HS-5 (cell line): ENCODE measurements around the gene MAPRE3.
A peak's percentile ranks its signal among the peaks of the same experiment; 100 is the strongest.

Source experiments
- DNase-seq: peaks from one replicate; pipeline ENCODE4 v3.0.0-alpha.2; 2012; ENCODE audit warnings: low read depth

The MAPRE3 gene

DNA sequence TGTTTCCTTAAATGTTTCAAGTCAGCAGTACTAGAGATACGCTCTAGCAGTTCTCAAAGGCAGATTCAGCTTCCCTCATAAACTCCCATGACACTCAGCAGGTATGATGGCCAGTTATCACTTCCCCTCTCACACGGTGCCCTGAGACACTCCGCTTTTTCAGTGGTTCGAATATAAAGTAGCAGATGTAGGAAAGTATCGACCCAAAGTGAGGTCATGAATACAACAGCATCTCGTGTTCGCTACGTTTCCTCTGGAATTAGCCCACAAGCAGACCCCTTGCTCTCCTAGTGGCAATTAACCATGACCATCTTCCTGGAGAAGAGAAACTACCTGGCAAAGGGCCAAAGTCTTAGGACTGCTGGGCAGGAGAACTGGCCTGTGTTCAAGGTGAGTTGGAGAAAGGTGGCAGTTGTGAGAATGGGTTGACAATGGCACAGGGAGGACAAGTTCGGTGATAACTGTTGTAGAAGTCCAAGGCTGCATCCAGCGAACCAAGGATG is 71.8 kb downstream of the MAPRE3 start:
- no peak for DNase-seq

- DNase-seq = no peak
Measured at GRCh38 chr2:27042985-27043634, 72.7 kb downstream of the MAPRE3 start.

GRCh38 chr2:27049422-27050280 is 79.2 kb downstream of the MAPRE3 start:
- DNase-seq = no peak

- peak; percentile 98 for DNase-seq
Measured at GRCh38 chr2:27050281-27050995, 80.0 kb downstream of the MAPRE3 start.

- peak; percentile 97 for DNase-seq
Measured at GRCh38 chr2:27050996-27051901, 80.8 kb downstream of the MAPRE3 start, which contains the start of gene AGBL5. TSS of gene AGBL5 (plus strand) at chr2:27051668. CDS start at chr2:27052959, 1,291 bp downstream.

- no peak for DNase-seq
Measured at GRCh38 chr2:27051902-27052645, 81.6 kb downstream of the MAPRE3 start.

DNA sequence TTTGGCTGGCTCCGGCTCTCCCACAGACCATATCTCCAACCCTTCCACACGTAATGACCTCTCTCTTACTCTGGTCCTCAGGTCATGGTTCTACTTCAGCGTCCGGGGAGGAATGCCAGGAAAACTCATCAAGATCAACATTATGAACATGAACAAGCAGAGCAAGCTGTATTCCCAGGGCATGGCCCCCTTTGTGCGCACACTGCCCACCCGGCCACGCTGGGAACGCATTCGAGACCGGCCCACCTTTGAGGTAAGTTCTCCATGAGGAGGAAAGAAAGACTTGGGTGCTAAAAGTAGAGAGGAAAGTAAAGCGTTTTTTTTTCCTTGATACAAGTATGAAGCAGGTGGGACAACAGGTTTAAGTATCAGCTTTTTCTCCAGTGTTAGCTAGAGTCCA is 82.9 kb downstream of the MAPRE3 start:
- DNase-seq = no peak

GRCh38 chr2:27053776-27054175 is 83.3 kb downstream of the MAPRE3 start:
- DNase-seq = no peak

GRCh38 chr2:27054721-27055120 is 84.3 kb downstream of the MAPRE3 start:
- no peak for DNase-seq

DNA sequence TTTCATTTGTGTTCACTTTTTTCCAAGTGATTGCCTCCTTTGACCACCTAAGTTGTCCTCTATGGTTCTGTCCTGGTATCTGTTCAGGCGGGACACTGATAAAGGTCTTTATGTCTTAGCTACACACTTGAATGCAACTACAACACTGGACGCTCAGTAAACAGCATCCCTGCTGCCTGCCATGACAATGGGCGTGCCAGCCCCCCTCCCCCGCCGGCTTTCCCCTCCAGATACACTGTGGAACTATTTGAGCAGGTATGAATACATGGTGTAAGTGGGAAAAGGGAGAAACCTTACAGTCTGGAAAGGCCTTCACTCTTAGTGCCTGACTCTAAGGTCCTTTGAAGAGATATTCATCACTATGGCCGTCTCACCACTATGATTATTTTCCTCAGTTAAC is 86.7 kb downstream of the MAPRE3 start:
- DNase-seq = no peak

- DNase-seq = no peak
Measured at GRCh38 chr2:27058210-27058609, 87.8 kb downstream of the MAPRE3 start.

DNA sequence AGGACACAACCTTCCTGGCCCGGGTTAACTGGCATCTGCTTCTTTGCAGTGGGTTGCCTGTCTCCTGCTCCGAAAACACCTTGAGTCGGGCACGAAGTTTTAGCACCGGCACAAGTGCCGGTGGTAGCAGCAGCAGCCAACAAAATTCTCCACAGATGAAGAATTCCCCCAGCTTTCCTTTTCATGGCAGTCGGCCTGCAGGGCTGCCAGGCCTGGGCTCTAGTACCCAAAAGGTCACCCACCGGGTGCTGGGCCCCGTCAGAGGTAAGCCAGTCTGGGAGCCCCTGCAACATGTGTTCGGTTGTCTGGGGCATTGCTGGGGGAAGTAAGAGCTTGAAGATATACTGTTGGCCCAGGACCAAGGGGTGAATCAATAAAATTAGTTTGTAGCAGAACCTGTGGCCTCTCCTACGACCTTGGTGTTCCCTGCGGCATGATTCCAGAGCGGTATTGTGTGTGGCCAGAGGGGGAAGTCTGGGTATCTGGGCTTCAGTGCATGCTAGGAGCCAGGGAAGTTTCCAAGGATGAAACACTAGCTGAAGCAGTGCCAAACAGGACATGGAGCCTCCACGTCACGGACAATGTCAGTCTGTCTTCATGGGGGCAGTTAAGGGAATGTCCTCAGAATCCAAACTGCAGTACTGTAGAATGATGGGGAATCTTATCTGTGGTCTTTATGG is 88.8 kb downstream of the MAPRE3 start:
- DNase-seq = no peak

DNA sequence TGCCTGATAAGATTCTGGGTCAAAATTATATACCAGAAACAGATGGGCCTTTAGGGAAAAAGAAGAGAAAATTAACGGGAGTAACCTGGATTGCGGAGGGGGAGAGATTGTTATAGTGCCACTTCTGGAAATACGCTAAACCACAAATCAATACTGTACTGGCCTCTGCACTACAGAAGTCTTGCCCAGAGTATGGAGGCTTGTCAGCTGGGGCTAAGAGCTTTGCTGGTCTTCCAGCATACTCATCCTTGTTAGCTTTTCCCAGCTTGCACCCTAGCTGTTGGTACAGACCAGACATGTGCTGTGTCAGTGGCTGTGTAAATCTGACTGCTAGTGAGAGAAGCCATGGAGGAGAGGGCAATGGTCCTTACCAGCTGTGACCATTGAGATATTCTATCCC is 89.9 kb downstream of the MAPRE3 start:
- DNase-seq = no peak

DNA sequence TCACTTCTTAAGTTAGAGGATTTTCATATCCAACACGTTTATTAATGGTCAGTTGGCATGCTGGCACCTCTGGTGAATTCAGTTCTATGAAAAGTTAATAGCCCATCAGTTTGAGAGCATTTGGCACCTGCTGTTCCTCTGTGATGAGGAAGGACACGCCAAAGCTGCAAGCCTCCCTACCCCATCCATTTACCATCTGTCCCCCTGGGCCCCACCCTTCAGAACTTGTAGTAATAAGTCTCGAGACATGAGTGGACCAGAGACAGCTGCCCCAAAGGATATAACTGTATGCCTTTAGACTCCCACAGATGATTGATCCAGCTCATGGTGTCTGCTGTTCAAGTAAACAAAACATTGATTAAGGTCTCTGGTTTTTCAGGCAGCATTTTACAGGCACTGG is 94.7 kb downstream of the MAPRE3 start:
- no peak for DNase-seq

DNA sequence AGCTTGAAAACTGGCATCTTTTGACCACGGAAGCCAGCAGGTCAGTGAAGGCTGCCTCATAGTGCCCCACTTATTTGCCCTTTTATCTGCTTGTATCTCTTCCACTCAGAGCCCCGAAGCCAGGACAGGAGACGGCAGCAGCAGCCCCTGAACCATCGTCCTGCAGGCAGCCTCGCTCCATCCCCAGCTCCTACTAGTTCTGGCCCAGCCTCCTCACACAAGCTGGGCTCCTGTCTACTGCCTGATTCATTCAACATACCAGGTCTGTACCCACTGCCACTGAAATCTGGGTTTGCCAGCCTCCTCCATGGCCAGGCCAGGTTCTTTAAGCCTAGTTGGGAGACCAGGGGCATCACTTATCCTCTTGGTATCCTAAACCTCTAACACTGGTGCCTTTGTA is 96.9 kb downstream of the MAPRE3 start:
- no peak for DNase-seq

DNA sequence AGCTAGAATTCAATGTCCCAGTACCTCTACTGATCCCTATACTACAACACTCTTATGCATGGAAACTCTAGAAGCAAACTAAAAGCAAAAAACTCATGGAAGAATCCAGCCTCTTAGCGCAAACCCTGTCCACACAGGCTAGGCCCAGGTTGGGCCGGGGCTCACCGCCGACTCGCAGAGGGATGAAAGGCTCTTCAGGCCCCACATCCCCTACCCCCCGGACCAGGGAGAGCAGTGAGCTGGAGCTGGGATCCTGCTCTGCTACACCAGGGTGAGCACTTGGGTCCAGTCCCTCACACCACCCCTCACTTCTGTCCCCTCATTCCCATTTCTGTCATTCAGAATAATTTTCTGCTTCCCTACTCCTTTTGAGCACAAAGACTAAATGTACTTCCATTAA is 99.0 kb downstream of the MAPRE3 start:
- DNase-seq = no peak

GRCh38 chr2:27069961-27070618 is 99.7 kb downstream of the MAPRE3 start:
- no peak for DNase-seq

GRCh38 chr2:27070653-27071276 is 100.3 kb downstream of the MAPRE3 start:
- no peak for DNase-seq
